NB4 (cell line): ENCODE measurements around the gene KIF7.

ENCODE experiments used
- DNase-seq: peaks from one replicate; pipeline ENCODE4 v3.0.0; 2010; ENCODE audit warnings: low read depth
- H3K4me3 ChIP-seq: one replicate; pipeline ENCODE4 v1.5.1; 2011; ENCODE audit warnings: mild to moderate bottlenecking, low read depth, low read length, moderate library complexity
- MAX ChIP-seq: IDR thresholded peaks from 2 replicates; pipeline ENCODE4 v1.6.1; 2011; ENCODE audit warnings: low read depth, low read length
- MYC ChIP-seq: IDR thresholded peaks from 2 replicates; pipeline ENCODE4 v1.6.1; 2011; ENCODE audit warnings: low read depth, low read length
- POLR2A ChIP-seq: IDR thresholded peaks from 2 replicates; pipeline ENCODE4 v1.6.1; 2011; ENCODE audit warnings: mild to moderate bottlenecking; ENCODE audit not compliant: insufficient read length; ENCODE audit errors: extremely low read depth
- TF ChIP-seq, protein P1 (sequence below): IDR thresholded peaks from one replicate; pipeline ENCODE4 v1.5.1; 2012; ENCODE audit warnings: low read depth, low read length

KIF7 gene

GRCh38 chr15:89656116-89656815, 999 bp upstream of the KIF7 start:
- TF ChIP-seq MAX = no peak
- no peak for TF ChIP-seq POLR2A
- TF ChIP-seq, protein P1, sequence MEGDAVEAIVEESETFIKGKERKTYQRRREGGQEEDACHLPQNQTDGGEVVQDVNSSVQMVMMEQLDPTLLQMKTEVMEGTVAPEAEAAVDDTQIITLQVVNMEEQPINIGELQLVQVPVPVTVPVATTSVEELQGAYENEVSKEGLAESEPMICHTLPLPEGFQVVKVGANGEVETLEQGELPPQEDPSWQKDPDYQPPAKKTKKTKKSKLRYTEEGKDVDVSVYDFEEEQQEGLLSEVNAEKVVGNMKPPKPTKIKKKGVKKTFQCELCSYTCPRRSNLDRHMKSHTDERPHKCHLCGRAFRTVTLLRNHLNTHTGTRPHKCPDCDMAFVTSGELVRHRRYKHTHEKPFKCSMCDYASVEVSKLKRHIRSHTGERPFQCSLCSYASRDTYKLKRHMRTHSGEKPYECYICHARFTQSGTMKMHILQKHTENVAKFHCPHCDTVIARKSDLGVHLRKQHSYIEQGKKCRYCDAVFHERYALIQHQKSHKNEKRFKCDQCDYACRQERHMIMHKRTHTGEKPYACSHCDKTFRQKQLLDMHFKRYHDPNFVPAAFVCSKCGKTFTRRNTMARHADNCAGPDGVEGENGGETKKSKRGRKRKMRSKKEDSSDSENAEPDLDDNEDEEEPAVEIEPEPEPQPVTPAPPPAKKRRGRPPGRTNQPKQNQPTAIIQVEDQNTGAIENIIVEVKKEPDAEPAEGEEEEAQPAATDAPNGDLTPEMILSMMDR = no peak
- TF ChIP-seq MYC = no peak
- no peak overlapping the region for H3K4me3 ChIP-seq
- no peak for DNase-seq

DNA sequence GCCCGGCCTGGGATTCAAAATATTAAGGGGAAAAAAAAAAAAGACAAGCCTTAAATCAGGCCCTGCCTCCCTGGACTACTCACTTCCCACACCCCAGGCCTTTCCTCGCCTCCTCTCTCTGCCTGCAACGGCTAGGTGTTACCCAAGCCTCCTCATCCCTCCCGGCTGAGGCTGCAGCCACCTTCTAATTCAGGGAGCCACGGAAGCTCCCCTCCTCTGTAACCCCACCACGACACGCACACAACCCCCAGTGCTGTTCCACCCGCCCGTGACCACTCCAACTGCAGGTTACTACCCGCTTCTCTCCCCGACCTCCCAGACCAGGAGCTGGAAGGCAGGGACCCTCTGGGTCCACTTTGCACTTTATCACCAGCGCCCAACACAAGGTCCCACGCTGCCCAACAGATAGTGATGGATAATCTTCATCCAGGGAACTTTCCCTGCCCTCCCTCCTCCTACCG, 936 bp downstream of the KIF7 start:
- no peak overlapping the region for H3K4me3 ChIP-seq
- DNase-seq = no peak
- TF ChIP-seq POLR2A (no peak), MAX (no peak), MYC (no peak)
- TF ChIP-seq, protein P1 = no peak

GRCh38 chr15:89653578-89653977, 1.7 kb downstream of the KIF7 start:
- DNase-seq = no peak
- TF ChIP-seq MYC = no peak
- no peak for TF ChIP-seq POLR2A
- TF ChIP-seq MAX = no peak
- TF ChIP-seq, protein P1 = no peak
- no peak overlapping the region for H3K4me3 ChIP-seq

- DNase-seq = no peak
- no peak overlapping the region for H3K4me3 ChIP-seq
- no peak for TF ChIP-seq MAX
- TF ChIP-seq, protein P1 = no peak
- no peak for TF ChIP-seq POLR2A
- TF ChIP-seq MYC = no peak
Measured at GRCh38 chr15:89652666-89653065, 2.6 kb downstream of the KIF7 start.

- TF ChIP-seq POLR2A = no peak
- no peak for TF ChIP-seq MYC
- TF ChIP-seq, protein P1 = no peak
- TF ChIP-seq MAX = no peak
- no peak overlapping the region for H3K4me3 ChIP-seq
- DNase-seq = no peak
Measured at GRCh38 chr15:89652131-89652530, 3.1 kb downstream of the KIF7 start.
